ENCODE measurements around the gene ABHD1.

The ABHD1 gene

DNA sequence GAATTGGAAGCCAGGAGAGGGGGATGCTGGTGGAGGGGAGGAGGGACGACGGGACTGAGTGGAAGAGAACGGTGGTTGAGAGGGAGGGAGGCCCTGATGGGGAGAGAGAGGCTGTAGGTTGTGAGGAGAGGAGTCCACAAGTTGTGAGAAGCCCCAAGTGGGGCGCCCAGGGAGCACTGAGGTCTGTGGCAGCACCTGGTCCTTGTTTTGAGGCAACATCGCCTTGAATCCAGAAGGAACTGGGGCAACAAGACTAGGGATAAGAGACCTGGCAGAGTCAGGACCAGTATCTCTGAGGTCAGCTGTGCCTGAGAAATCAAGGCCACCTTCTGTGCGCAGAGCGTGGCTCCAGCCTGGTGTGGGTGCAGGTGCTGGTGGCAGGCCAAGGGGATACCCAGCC lies 14.5 kb downstream of the ABHD1 start:
- DNase-seq: no peak

GRCh38 chr2:27139310-27139709 lies 15.7 kb downstream of the ABHD1 start, which contains the start of gene PRR30:
Gene PRR30, minus strand, starts transcription at chr2:27139410. Its CDS starts 1,081 bp downstream, at chr2:27138329.
- DNase-seq: no peak

GRCh38 chr2:27143285-27143684 lies 19.7 kb downstream of the ABHD1 start:
- DNase-seq: no peak

GRCh38 chr2:27145682-27146081 lies 22.1 kb downstream of the ABHD1 start:
- DNase-seq: no peak

GRCh38 chr2:27147935-27148334 lies 24.3 kb downstream of the ABHD1 start:
- no peak for DNase-seq

- no peak for DNase-seq
These were observed 25.3 kb downstream of the ABHD1 start, which contains the start of gene TCF23 for GRCh38 chr2:27148801-27149439. Gene TCF23, plus strand, starts transcription at chr2:27149004. Its CDS starts 130 bp downstream, at chr2:27149134.

DNA sequence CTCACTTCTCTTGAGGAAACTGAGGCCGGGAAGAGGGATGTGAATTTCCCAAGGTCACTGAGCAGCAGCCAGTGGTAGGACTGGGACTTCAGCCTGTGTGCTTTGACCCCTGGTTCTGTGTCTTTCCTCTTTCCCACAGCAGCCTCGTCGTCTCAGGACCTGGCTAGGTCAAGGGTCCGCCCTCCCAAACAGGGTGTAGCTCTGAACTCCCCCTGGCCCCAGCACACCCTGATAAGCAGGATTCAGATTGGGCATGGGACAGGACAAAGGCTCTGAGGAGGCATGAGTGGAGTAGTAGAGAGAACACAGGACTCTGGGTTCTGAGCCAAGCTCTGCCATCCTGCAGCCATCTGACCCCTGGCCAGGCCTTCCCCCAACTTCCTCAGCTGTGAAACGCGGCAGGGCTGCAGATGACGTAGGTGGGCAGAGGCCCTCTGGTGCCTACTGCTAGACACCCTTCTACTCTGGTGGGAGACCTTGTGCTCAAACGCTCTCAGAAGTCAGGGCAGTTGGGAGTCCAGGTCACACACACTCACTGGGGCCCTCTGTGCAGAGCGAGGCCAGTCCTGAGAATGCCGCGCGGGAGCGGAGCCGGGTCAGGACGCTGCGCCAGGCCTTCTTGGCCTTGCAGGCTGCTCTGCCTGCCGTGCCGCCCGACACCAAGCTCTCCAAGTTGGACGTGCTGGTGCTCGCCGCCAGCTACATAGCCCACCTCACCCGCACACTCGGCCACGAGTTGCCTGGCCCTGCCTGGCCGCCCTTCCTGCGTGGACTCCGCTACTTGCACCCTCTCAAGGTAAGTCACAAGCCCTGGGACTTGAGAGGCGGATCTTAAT lies 26.2 kb downstream of the ABHD1 start:
- DNase-seq: no peak

GRCh38 chr2:27150639-27151230 lies 27.1 kb downstream of the ABHD1 start:
- no peak for DNase-seq

DNA sequence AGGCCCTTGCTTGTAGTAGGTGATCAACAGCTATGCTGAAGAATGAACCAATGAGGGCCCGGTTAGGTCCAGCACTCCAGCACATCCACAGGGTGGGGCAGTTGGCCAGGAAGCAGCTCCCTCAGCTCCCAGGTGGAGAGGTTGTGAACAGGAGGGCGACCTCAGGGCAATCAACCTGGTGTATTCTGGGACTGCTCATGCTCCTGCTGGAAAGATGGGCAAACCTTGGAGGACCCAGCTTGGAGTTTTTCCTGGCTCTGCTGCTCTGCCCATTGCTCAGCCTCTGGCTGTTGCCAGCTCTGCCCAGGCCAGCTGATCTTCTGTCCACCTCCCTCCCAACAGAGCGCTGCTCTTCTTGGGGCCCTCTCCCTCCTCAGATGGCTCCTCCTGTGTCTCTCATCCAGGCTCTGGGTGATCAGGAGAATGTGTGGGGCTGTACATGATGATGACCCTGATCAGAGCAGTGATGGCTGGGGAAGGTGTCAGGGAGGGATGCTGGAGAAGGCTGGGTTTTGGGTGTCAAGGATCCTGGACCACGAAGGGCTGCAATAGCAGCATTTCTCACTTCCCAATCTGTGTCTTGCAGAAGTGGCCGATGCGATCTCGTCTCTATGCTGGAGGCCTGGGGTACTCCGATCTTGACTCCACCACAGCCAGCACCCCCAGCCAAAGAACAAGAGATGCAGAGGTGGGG lies 28.6 kb downstream of the ABHD1 start:
- DNase-seq: no peak

GRCh38 chr2:27152796-27153464 lies 29.3 kb downstream of the ABHD1 start:
- no peak for DNase-seq

GRCh38 chr2:27154488-27154887 lies 30.9 kb downstream of the ABHD1 start:
- DNase-seq: no peak

DNA sequence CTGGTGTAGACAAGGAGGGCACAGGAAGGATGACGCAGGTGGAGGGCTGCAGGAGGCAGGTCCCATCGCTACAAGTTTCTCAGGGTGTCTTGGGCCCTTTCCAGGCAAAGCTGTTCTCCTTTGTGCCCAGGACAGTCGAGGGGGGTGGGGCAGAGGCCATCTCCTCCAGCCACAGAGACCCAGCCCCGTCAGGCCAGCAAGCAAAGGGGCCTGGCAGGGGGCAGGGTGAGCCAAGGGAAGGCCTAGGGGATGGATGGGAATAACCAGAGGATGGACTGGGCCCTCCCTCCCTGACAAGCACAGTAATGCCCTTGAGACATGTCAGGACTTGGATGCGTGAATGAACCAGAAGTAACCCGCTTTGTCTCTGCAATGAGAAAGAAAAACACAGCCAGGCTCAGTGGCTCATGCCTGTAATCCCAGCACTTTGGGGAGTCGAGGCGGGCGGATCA lies 31.5 kb downstream of the ABHD1 start:
- DNase-seq: no peak

DNA sequence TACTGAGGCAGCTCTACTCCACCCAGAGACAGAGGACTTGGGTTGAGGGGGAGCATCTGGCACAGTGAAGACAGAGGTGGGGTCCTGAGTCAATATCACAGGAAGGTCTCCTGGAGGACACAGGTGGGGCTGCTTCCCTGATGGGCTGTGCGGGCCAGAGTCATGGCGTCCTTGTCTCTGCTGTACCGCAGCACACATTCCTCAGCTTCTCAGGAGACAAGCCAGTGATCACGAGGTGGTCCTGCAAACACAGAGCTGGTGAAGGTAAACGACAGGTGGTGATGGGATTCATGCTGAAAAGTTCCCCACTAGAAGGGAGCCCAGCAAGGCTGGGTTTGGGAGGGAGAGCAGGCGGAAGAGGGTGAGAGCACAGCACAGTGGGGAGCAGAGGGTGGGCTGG lies 34.9 kb downstream of the ABHD1 start:
- no peak for DNase-seq

DNA sequence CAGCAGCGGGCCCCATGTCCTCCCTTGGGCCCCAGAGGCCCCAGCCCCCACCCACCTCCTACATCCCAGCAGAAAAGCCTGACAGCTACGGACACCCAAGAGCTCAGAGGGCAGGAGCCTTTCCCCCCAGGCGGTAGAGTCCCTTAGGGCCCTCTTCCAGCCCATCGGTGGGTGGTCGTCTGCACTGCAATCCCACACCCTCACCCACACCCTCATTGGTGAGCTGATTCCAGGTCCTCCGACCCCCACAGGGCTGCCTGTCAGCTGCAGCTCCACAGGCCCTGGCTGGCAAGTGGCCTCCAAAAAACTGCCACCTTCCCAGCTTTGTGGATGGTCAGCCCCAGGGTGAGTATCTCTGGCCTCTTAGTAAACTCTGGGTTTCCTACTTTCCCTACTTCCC lies 35.7 kb downstream of the ABHD1 start:
- no peak for DNase-seq

DNA sequence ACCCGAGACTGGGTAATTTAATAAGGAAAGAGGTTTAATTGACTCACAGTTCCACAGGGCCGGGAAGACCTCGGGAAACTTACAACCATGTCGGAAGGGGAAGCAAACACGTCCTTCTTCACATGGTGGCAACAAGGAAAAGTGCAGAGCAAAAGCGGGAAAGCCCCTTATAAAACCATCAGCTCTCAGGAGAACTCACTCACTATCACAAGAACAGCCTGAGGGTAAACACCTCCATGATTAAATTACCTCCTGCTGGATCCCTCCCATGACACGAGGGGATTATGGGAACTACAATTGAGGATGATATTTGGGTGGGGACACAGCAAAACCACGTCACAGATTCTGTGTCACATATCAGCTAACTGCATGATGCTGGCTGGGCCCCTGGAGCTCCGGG lies 36.6 kb downstream of the ABHD1 start:
- DNase-seq: no peak

DNA sequence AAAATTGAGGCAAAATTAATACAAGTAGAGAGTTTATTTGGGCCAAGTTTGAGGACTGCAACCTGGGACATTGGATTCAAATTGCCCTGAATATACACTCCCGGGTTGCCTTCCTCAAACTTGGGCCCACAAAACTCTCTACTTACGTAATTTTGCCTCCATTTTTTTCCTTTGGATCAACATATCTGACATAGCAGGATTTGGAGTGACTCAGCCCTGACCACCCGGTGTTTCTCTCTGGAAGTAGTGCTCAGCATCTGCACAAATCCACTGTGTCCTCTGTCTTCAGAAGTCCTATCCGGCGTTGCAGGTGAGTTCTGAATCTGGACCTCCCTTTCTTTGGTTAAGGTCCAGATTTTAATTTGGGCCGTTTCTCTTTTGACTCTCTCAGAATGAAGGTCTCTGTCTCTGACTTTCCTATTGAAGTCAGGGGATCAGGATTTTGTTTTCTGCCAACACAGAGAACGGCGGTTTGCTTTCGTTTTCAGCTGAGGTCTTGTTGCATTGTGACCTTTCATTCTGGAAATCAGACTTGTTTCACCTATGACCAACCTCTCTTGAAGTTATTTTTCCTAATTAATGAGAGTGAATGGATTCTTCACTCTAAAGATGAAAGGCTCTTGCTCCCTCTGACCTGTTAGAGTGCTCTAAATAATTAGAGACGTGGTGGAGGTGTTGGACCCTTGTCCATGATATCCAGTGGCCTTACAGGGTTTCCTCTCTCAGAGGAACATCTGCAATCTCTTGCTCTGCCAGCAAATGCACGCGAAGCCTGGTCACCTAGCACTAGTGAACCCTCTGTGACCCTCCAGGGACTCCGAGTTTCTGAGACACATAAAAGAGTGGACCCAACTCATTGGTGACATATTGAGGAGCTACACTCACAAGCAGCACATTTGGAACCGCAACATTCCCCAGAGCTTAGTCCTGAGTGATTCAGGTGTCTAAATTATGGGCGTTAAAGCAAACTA lies 38.8 kb downstream of the ABHD1 start:
- no peak for DNase-seq

DNA sequence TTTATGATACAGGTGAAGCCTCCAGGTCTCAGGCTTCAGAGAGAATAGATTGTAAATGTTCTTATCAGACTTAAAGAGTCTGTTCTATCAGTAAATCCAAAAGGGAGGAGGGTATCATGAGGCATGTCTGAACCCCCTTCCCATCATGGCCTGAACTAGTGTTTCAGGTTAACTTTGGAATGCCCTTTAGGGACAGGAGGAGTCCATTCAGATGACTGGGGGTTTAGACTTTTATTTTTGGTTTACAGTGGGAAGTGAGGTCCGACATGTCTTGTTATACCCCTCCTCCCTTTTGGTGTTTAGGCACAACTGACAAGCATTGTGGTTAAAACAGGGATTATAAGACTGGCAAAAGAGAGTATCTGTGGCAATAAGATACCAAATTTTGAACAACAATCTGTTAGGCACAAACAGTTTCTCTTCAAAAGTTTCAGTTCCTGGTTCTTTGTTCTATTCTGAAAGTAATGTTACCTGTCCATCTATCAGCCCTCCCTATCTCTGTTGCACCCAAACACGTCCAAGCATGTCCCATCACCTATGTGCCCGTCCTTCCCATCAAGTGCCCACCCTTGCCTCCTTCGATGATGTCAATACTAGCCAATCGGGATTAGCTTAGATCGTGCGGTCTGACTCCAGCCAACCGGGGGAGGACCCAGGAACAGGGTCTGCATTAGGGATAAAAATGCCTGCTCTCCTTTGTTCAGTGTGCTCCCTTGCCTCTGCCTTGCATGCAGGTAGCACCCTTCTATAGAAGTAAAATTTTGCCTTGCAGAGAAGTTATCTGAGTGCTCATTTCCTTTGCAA lies 41.5 kb downstream of the ABHD1 start:
- no peak for DNase-seq

DNA sequence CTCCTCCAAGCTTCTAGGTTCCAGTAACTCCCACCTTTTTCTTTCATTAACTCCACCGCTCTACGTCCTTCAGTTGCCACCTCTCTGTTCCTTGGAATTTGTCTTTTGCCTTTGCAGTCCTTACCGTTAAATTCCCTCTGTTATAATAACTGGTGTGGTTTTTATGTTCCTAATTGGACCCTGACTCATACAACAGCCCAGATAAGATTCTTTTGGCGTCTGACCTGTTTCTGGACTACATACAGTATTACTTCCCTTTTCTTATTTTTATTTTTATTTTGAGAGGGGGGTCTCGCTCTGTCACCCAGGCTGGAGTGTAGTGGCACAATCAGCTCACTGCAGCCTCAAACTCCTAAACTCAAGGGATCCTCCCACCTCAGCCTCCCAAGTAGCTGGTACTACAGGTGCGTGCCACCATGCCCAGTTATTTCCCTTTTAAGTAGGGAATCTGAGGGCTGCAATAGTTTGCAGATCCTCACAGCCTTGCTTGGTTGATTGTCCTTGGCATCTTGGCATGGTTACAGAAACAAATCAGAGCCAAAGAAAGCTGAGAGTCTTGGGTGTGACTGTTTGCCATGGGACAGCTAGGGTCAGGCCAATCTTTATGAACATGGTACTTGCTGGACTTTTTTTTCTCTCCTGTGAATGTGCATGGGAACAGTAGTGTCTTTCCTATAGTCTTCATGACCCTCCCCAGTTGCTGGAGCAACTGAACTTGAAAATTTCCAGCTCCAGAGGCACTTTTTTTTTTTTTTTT lies 47.1 kb downstream of the ABHD1 start:
- DNase-seq: no peak

GRCh38 chr2:27171351-27171848 lies 47.8 kb downstream of the ABHD1 start:
- no peak for DNase-seq

DNA sequence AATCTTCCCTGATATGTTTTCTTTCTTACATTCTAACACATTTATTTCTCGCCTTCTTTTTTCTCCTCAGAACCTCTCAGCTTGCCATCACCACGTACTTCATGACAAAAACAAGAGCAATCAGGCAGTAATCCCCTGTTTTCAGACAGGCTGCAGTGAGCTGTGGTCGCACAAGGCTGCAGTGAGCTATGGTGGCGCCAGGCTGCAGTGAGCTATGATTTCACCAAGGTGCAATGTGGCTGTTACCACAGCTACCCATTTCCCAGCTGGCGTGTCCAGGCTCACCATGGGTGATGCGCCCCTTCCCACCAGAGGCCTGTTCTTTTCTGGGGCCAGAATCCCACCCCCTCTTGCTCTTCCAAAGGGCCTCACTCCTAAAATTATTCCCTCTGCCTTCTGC lies 51.0 kb downstream of the ABHD1 start:
- no peak for DNase-seq

All from activated CD4-positive, alpha-beta T cell treated with anti-CD3 and anti-CD28 coated beads, Interleukin-2, Interleukin-6, amounts not matched to agents 100 ng/mL and 50 ng/mL, durations not matched to agents 16 hours and 8 hours (primary cell).